IPS-20b (cell line): ENCODE results near the gene FBXL13.
"Not testable (repeated sequence)": the region's sequence is repeated elsewhere in the genome, so short reads cannot be mapped to it uniquely, and the experiment has no call there.

Source experiments
- H3K27ac ChIP-seq: one replicate; pipeline ENCODE4 v1.5.1; 2013; ENCODE audit warnings: low read length
- H3K27me3 ChIP-seq: 2 replicates; pipeline ENCODE4 v1.6.1; 2013; ENCODE audit warnings: mild to moderate bottlenecking, low read length, inconsistent platforms; ENCODE audit not compliant: insufficient read depth
- H3K36me3 ChIP-seq: 2 replicates; pipeline ENCODE4 v1.6.1; 2013; ENCODE audit warnings: low read depth, mild to moderate bottlenecking, inconsistent platforms, low read length, moderate library complexity; ENCODE audit not compliant: insufficient read depth
- H3K4me1 ChIP-seq: 2 replicates; pipeline ENCODE4 v1.6.1; 2013; ENCODE audit warnings: mild to moderate bottlenecking, control low read depth, inconsistent platforms, low read length, moderate library complexity; ENCODE audit not compliant: insufficient read depth
- H3K4me3 ChIP-seq: 2 replicates; pipeline ENCODE4 v1.5.1; 2013; ENCODE audit warnings: mild to moderate bottlenecking, low read length, inconsistent platforms
- H3K9ac ChIP-seq: 2 replicates; pipeline ENCODE4 v1.6.1; 2013; ENCODE audit warnings: low read depth, mild to moderate bottlenecking, inconsistent platforms, low read length, moderate library complexity
- H3K9me3 ChIP-seq: 2 replicates; pipeline ENCODE4 v1.6.1; 2013; ENCODE audit warnings: mild to moderate bottlenecking, low read depth, low read length, inconsistent platforms; ENCODE audit not compliant: insufficient read depth

FBXL13 gene

DNA sequence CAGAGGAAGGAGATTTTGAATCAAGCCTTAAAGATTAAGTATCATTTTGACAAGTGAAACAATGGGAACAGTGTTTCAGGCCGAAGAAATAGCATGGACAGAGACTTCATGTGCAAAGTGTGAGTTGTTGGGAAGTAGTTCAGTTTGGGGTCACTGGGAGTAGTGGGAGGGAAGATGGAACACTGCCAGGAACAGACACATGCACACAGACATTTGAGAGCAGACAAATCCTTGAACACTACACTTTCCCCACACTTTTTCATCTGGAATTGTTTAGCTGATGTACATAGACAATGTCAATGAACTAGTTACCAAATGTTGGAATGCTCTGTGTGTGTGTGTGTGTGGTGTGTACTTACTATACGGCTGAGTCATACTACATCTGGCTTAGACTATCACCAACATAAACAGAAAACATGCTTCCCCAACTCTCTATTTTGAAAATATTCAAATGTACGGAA lies 214.2 kb downstream of the FBXL13 start:
- no peak overlapping the region for H3K4me3 ChIP-seq
- no peak overlapping the region for H3K9ac ChIP-seq
- H3K36me3 ChIP-seq: no peaks in the 10 kb centered on the region
- H3K27ac ChIP-seq: no peak overlapping the region
- peaks cover 7% of the 10 kb centered on the region; the same call in 1 of the 2 replicates for H3K4me1 ChIP-seq
- H3K9me3 ChIP-seq: no peaks in the 10 kb centered on the region
- H3K27me3 ChIP-seq: no peaks in the 10 kb centered on the region

DNA sequence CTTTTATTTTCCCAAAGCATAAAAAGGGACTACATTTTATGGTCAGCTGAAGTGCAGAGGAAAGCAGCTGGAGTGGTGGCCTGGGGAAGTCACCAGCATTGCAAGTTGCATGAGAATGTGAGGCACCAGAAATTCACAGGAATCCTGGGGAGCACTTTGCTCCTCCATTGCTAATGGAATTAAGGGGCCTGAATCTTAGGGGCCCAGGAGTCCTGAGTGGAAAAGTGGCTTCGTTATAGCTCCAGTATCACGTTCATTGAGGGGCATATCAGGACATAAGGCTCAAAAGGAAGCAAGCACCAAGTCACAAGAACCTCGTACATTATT lies 214.8 kb downstream of the FBXL13 start:
- H3K9ac ChIP-seq: no peak overlapping the region

DNA sequence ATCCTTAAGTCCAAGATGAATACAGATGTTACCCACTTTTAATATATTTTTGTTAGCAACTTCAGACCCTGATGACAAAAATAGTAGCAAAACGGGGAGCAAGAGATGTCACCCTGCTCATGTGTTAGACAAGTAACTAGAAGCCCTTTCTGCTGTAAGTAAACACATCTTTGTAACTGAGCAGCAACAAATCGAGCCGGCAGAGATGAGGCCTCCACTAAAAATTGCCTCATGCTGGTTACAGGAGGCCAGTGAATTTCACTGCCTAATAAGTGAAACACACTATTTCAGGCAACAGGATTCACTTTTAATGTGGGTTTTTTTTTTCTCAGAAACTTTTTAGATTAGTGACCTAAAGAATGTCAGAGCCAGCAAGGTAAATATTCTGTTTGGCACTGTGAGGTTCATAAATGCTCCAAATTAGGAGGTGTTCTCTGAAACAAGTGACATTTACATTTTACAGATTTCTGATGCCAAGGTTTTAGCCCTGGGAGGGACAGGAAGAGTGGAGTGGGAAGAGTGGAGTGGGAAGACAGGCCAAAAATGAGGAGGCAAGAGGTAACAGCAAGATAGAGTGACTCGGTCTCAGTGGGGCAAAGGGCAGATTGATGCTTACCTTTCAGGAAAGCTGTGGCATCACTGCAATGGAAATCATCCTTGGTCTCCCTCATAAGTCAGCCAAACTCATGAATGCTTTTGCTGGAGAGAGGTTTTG lies 215.4 kb downstream of the FBXL13 start:
- H3K9ac ChIP-seq: no peak overlapping the region
- peaks cover 7% of the 10 kb centered on the region; the same call in 1 of the 2 replicates for H3K4me1 ChIP-seq
- H3K9me3 ChIP-seq: no peaks in the 10 kb centered on the region
- H3K4me3 ChIP-seq: no peak overlapping the region
- no peak overlapping the region for H3K27ac ChIP-seq
- no peaks in the 10 kb centered on the region for H3K36me3 ChIP-seq
- no peaks in the 10 kb centered on the region for H3K27me3 ChIP-seq

More for the DNA sequence above, 214.8 kb downstream of the FBXL13 start:
- H3K27me3 ChIP-seq: no peaks in the 10 kb centered on the region
- H3K27ac ChIP-seq: no peak overlapping the region
- H3K36me3 ChIP-seq: no peaks in the 10 kb centered on the region
- H3K4me1 ChIP-seq: peaks cover 7% of the 10 kb centered on the region; the same call in 1 of the 2 replicates
- no peak overlapping the region for H3K4me3 ChIP-seq
- no peaks in the 10 kb centered on the region for H3K9me3 ChIP-seq

GRCh38 chr7:102856036-102856435 lies 218.6 kb downstream of the FBXL13 start:
- no peak overlapping the region for H3K9ac ChIP-seq
- no peak overlapping the region for H3K27ac ChIP-seq
- H3K36me3 ChIP-seq: no peaks in the 10 kb centered on the region
- no peaks in the 10 kb centered on the region for H3K9me3 ChIP-seq
- H3K27me3 ChIP-seq: no peaks in the 10 kb centered on the region
- H3K4me1 ChIP-seq: peaks cover 7% of the 10 kb centered on the region; the same call in 1 of the 2 replicates
- H3K4me3 ChIP-seq: no peak overlapping the region

DNA sequence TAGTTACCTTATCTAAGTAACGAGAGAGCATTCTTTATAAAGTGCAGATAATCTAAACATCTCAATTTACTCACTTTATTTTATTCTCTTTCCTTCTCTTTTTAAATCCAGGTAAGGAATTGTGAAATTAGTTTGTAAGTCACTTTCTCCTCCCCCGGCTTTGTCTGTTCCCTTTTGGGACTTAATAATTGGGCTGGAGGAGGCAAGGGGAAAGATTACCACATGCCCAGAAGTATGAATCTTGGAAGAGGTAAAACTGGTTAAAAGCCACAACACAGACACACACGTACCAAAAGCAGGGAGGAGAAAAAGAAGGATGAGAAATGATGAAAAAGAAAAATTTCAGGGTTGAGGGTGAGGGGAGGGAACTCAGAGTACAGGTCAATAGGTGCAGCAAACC lies 225.1 kb downstream of the FBXL13 start:
- H3K27ac ChIP-seq: no peak overlapping the region
- H3K36me3 ChIP-seq: no peaks in the 10 kb centered on the region
- H3K4me1 ChIP-seq: no peaks in the 10 kb centered on the region
- H3K4me3 ChIP-seq: no peak overlapping the region
- H3K9me3 ChIP-seq: no peaks in the 10 kb centered on the region
- H3K9ac ChIP-seq: no peak overlapping the region
- no peaks in the 10 kb centered on the region for H3K27me3 ChIP-seq

- no peaks in the 10 kb centered on the region for H3K27me3 ChIP-seq
- H3K4me3 ChIP-seq: no peak overlapping the region
- H3K9me3 ChIP-seq: no peaks in the 10 kb centered on the region
- H3K9ac ChIP-seq: no peak overlapping the region
- H3K4me1 ChIP-seq: no peaks in the 10 kb centered on the region
- H3K36me3 ChIP-seq: no peaks in the 10 kb centered on the region
- no peak overlapping the region for H3K27ac ChIP-seq
Measured at GRCh38 chr7:102849079-102849478, 225.5 kb downstream of the FBXL13 start.

DNA sequence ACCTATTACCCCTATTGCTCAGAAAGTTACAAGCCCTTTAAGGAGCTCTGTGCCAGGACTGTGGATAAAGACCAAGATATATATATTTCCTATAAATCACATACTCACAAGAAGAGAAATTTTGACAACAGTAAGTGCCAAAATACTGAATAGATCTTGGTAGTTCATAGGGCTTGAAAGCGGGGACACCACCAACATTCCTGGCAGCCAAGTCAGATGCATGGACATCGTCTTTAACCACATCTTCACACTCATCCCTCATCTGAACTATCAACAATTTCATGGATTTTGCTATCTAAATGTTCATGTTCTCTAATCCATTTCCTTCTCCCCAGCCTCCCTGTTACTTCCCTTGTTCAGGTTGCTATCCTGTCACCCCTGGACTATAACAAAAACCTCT lies 229.2 kb downstream of the FBXL13 start:
- Histone ChIP-seq H3K36me3 (no peaks in the 10 kb centered on the region), H3K4me1 (no peaks in the 10 kb centered on the region), H3K27ac (no peak overlapping the region), H3K9ac (no peak overlapping the region), H3K4me3 (no peak overlapping the region), H3K9me3 (no peaks in the 10 kb centered on the region), H3K27me3 (no peaks in the 10 kb centered on the region)

GRCh38 chr7:102843850-102844249 lies 230.7 kb downstream of the FBXL13 start:
- Histone ChIP-seq H3K36me3 (no peaks in the 10 kb centered on the region), H3K4me3 (no peak overlapping the region), H3K9ac (no peak overlapping the region), H3K27me3 (no peaks in the 10 kb centered on the region), H3K27ac (no peak overlapping the region), H3K9me3 (no peaks in the 10 kb centered on the region), H3K4me1 (no peaks in the 10 kb centered on the region)

- Histone ChIP-seq H3K27ac (no peak overlapping the region), H3K9me3 (no peaks in the 10 kb centered on the region), H3K9ac (no peak overlapping the region), H3K4me1 (no peaks in the 10 kb centered on the region), H3K27me3 (no peaks in the 10 kb centered on the region), H3K4me3 (no peak overlapping the region), H3K36me3 (no peaks in the 10 kb centered on the region)
Measured at GRCh38 chr7:102842284-102842683, 232.3 kb downstream of the FBXL13 start.

- Histone ChIP-seq H3K9ac (no peak overlapping the region), H3K36me3 (no peaks in the 10 kb centered on the region), H3K9me3 (no peaks in the 10 kb centered on the region), H3K4me1 (no peaks in the 10 kb centered on the region), H3K4me3 (no peak overlapping the region), H3K27me3 (no peaks in the 10 kb centered on the region), H3K27ac (no peak overlapping the region)
Measured at GRCh38 chr7:102841290-102841689, 233.3 kb downstream of the FBXL13 start.

- H3K4me3 ChIP-seq: no peak overlapping the region
- no peak overlapping the region for H3K9ac ChIP-seq
Measured at GRCh38 chr7:102840404-102840803, 234.2 kb downstream of the FBXL13 start.

DNA sequence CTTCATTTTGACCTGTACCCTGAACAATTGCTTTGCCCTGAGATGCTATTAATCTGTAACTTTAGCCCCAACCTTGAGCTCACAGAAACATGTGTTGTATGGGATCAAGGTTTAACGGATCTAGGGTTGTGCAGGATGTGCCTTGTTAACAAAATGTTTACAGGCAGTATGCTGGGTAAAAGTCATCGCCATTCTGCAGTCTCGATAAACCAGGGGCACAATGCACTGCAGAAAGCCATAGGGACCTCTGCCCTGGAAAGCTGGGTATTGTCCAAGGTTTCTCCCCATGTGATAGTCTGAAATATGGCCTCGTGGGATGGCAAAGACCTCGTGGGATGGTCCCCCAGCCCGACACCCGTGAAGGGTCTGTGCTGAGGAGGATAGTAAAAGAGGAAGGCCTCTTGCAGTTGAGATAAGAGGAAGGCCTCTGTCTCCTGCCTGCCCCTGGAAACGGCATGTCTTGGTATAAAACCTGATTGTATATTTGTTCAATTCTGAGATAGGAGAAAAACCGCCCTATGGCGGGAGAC lies 236.0 kb downstream of the FBXL13 start:
- not testable (repeated sequence) for H3K27me3 ChIP-seq, H3K27ac ChIP-seq, H3K9me3 ChIP-seq, H3K4me3 ChIP-seq, H3K4me1 ChIP-seq, H3K36me3 ChIP-seq, H3K9ac ChIP-seq

More at GRCh38 chr7:102840404-102840803, 234.2 kb downstream of the FBXL13 start:
- Histone ChIP-seq H3K9me3 (no peaks in the 10 kb centered on the region), H3K27me3 (no peaks in the 10 kb centered on the region), H3K36me3 (no peaks in the 10 kb centered on the region), H3K27ac (no peak overlapping the region), H3K4me1 (no peaks in the 10 kb centered on the region)
